Heart left ventricle (tissue), 16 donors: ENCODE data around the gene ARHGAP24. TPM values are rescaled to one million over a fixed set of nuclear protein-coding genes. Genes with fewer than 3 reads are reported as not detected.
"Not testable (repeated sequence)": the region's sequence is repeated elsewhere in the genome, so short reads cannot be mapped to it uniquely, and the experiment has no call there.

Experiments
- ATAC-seq, 4 donors: fragments of 200-7000 bp; cut with Tn5 transposase; one replicate each; pipeline ENCODE4 v1.9.1; 2020 to 2022; ENCODE audit warnings: moderate library complexity in 4 of 4, mild to moderate bottlenecking in 3 of 4, moderate number of reproducible peaks in 1 of 4
- DNase-seq, 5 donors: peaks; one replicate each; pipeline ENCODE4 v3.0.0-alpha.2; 2020
- H3K27ac ChIP-seq, 12 donors: fragments of 200-600 bp; sonication (generic) in 4 of 12; one replicate each; pipeline versions ENCODE4 v1.5.0 to v1.8.0; 2016 to 2022; ENCODE audit warnings: mild to moderate bottlenecking in 2 of 12
- H3K27me3 ChIP-seq, 9 donors: fragments of 200-600 bp; sonication (generic) in 2 of 9; one replicate each; pipeline versions ENCODE4 v1.5.1 to v1.8.0; 2016 to 2022; ENCODE audit warnings: mild to moderate bottlenecking in 3 of 9
- H3K36me3 ChIP-seq, 9 donors: fragments of 200-600 bp; sonication (generic) in 2 of 9; one replicate each; pipeline versions ENCODE4 v1.5.0 to v1.8.0; 2018 to 2022; ENCODE audit warnings: mild to moderate bottlenecking in 2 of 9
- H3K4me1 ChIP-seq, 12 donors: fragments of 200-600 bp; sonication (generic) in 4 of 12; one replicate each; pipeline versions ENCODE4 v1.5.0 to v1.8.0; 2016 to 2022; ENCODE audit warnings: mild to moderate bottlenecking in 3 of 12
- H3K4me3 ChIP-seq, 12 donors: fragments of 200-600 bp; sonication (generic) in 4 of 12; one replicate each; pipeline versions ENCODE4 v1.5.0 to v1.8.0; 2017 to 2022; ENCODE audit warnings: mild to moderate bottlenecking in 9 of 12, moderate library complexity in 4 of 12
- H3K9me3 ChIP-seq, 12 donors: fragments of 200-600 bp; sonication (generic) in 4 of 12; one replicate each; pipeline versions ENCODE4 v1.5.0 to v1.8.0; 2016 to 2022; ENCODE audit warnings: mild to moderate bottlenecking in 1 of 12
- POLR2A ChIP-seq, 2 donors: fragments of 450-650 bp; IDR thresholded peaks; one replicate each; pipeline ENCODE4 v1.6.1; 2017; ENCODE audit warnings: antibody characterized with exemption in 2 of 2, mild to moderate bottlenecking in 2 of 2, moderate library complexity in 2 of 2
- WGBS, 4 donors: extraction: QIAGEN DNeasy Blood & Tissue Kit in 2 of 4; methylation state at CpG; one replicate each; pipeline versions ENCODE4 v1.1.5 to v1.1.7; 2013 to 2018; 5-methylcytosine and 5-hydroxymethylcytosine counted together
- intact Hi-C, 10 donors: fragments of 100-400 bp; cut with DNase I; formaldehyde crosslinking; loops; one replicate each; pipeline versions ENCODE4 v1.11.1 to v1.14.2; 2022
- polyA plus RNA-seq, 2 donors: library from polyadenylated mRNA; stranded (reverse); fragments of 200-250 nt; gene quantifications; one replicate each; pipeline ENCODE4 v1.2.3, GENCODE V29; 2013
- total RNA-seq, 9 donors: library from RNA; depleted of rRNA in 2 of 9; stranded (reverse); fragments of >200 nt in 2 of 9; fragmentation: NEBNext Ultra II Directional in 3 of 9; extraction: Animal tissue kit (Norgen Biotek cat#: 25700) in 3 of 9; gene quantifications; one replicate each; pipeline versions ENCODE4 v1.1.0 to v1.2.4, GENCODE V29; 2016 to 2023
- TF ChIP-seq, protein P1 (sequence below), 12 donors: fragments of 200-600 bp; sonication (generic) in 4 of 12; IDR thresholded peaks; one replicate each; pipeline versions ENCODE4 v1.5.0 to v1.8.0; 2018 to 2022; ENCODE audit warnings: antibody characterized with exemption in 12 of 12, mild to moderate bottlenecking in 5 of 12
- donor health status: ischemic (EF 13 %, LVEDD 7.1; RV severe dilation, severe dysfunction).
- donor health status: healthy with polysubstance abuse.
- donor health status: DM: no; HTN: yes; CAD: no.
- donor health status: DM: no; HTN: no; CAD: no.
- donor health status: ischemic (EF 25% LVEDD 6.9; RV normal size, moderate dysfunction).
- donor health status: ischemic (EF 25% LVEDD 5.7; RV mildly dilated, moderate dysfunction).
- donor health status: healthy.
- donor health status: DM: yes; HTN: yes; CAD: no.
- donor health status: ischemic (EF 35%, LVEDD 5.7; RV mildly dilated, moderate dysfunction).
- donor health status: nonischemic (EF 11% LVEDD 7.7; RV severe dilation, severe dysfunction).
- donor health status: DM: yes; HTN: yes; CAD: no.
- donor health status: PGD.
- donor health status: ischemic (EF 29% LVEDD 5.4; RV normal size, mild dysfunction).
- donor health status: nonischemic (EF 23%, LVEDD 6.1; RV moderate dilation, normal function).

Gene ARHGAP24
- total and polyA plus RNA-seq, 11 donors = 4.5 to 36.9 (median 18.9) TPM

DNA sequence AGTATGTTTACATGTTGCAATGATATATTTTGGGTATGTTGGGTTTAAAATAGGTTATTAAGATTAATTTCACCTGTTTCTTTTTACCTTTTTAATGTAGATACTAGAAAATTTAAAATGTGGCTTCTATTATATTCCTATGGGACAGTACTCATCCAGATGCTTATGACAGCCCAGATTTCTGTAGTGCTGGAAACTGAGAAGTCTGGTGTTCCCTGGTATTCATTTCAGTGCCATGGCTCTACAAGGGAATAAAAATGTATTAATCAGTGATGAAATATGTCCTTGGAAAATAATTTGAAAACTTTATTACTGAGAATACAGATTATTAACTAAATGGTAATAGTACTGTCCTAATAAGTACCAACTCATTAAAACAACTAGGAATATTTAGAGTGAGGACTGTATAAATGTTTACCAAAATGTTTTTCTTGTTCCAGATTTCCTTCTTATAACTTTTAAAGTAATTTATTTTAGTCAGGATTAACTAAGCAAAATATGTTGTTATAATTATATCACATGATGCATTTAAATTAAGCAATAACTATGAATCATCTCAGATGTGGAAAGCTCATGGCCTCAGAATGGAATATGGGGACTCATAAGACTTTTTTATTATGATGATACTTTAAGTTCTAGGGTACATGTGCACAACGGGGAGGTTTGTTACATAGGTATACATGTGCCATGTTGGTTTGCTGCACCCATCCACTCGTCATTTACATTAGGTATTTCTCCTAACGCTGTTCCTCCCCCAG, 25.3 kb downstream of the ARHGAP24 start:
- DNase-seq (no peak), ATAC-seq (no peak)
- Histone ChIP-seq H3K4me3 (no peak overlapping the region), H3K4me1 (peaks cover 3 to 45% (median 29%) of the 10 kb centered on the region in 12 donors), H3K9me3 (peaks cover 0 to 6% (median 0%) of the 10 kb centered on the region in 12 donors), H3K27ac (no peak overlapping the region), H3K36me3 (no peaks in the 10 kb centered on the region), H3K27me3 (no peaks in the 10 kb centered on the region)
- no peak for TF ChIP-seq POLR2A (IDR thresholded peaks at IDR 0.05)
- TF ChIP-seq, protein P1, sequence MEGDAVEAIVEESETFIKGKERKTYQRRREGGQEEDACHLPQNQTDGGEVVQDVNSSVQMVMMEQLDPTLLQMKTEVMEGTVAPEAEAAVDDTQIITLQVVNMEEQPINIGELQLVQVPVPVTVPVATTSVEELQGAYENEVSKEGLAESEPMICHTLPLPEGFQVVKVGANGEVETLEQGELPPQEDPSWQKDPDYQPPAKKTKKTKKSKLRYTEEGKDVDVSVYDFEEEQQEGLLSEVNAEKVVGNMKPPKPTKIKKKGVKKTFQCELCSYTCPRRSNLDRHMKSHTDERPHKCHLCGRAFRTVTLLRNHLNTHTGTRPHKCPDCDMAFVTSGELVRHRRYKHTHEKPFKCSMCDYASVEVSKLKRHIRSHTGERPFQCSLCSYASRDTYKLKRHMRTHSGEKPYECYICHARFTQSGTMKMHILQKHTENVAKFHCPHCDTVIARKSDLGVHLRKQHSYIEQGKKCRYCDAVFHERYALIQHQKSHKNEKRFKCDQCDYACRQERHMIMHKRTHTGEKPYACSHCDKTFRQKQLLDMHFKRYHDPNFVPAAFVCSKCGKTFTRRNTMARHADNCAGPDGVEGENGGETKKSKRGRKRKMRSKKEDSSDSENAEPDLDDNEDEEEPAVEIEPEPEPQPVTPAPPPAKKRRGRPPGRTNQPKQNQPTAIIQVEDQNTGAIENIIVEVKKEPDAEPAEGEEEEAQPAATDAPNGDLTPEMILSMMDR (IDR thresholded peaks at IDR 0.05) = no peak
- 91 to 96% (median 93%) methylated on average over 3 of the region's 3 CpGs for WGBS, 4 donors
- intact Hi-C loops = no loop called here

DNA sequence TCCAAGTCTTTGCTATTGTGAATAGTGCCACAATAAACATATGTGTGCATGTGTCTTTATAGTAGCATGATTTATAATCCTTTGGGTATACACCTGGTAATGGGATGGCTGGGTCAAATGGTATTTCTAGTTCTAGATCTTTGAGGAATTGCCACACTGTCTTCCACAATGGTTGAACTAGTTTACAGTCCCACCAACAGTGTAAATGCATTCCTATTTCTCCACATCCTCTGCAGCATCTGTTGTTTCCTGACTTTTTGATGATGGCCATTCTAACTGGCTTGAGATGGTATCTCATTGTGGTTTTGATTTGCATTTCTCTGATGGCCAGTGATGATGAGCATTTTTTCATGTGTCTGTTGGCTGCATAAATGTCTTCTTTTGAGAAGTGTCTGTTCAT, 26.2 kb downstream of the ARHGAP24 start:
- H3K36me3 ChIP-seq, H3K27ac ChIP-seq, H3K9me3 ChIP-seq, H3K27me3 ChIP-seq, H3K4me3 ChIP-seq, DNase-seq, ATAC-seq, intact Hi-C loops: not testable (repeated sequence)
- peaks cover 3 to 43% (median 28%) of the 10 kb centered on the region in 12 donors for H3K4me1 ChIP-seq

DNA sequence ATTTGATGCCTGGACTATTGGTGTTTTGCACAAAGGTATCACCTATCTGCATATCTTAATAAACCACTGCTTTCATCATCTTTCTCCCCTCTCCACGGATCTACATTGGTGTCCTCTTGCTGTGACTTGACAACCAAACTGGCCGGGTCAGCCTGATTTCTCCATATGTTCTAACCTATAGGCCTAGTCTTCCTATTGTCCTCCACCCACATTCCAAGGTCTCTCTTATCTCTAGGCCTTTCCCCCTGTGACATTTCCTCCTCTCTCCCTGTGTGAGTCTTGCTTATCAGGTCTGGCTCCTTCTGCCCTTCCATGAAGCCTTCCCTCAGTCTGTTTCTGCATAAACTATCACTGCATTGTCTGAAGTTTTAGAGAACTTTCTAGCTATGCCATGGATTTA, 33.7 kb downstream of the ARHGAP24 start:
- no peaks in the 10 kb centered on the region for H3K27me3 ChIP-seq
- peaks cover 0 to 6% (median 0%) of the 10 kb centered on the region in 12 donors for H3K9me3 ChIP-seq
- intact Hi-C loops = no loop called here
- DNase-seq = no peak
- H3K4me1 ChIP-seq = peaks cover 0 to 19% (median 7%) of the 10 kb centered on the region in 12 donors
- no peak overlapping the region for H3K27ac ChIP-seq
- no peak overlapping the region for H3K4me3 ChIP-seq
- WGBS, 4 donors = 69 to 74% (median 71%) methylated on average over 2 of the region's 2 CpGs
- H3K36me3 ChIP-seq = no peaks in the 10 kb centered on the region
- TF ChIP-seq POLR2A (IDR thresholded peaks at IDR 0.05) = no peak
- TF ChIP-seq, protein P1 (IDR thresholded peaks at IDR 0.05) = no peak
- ATAC-seq = no peak

DNA sequence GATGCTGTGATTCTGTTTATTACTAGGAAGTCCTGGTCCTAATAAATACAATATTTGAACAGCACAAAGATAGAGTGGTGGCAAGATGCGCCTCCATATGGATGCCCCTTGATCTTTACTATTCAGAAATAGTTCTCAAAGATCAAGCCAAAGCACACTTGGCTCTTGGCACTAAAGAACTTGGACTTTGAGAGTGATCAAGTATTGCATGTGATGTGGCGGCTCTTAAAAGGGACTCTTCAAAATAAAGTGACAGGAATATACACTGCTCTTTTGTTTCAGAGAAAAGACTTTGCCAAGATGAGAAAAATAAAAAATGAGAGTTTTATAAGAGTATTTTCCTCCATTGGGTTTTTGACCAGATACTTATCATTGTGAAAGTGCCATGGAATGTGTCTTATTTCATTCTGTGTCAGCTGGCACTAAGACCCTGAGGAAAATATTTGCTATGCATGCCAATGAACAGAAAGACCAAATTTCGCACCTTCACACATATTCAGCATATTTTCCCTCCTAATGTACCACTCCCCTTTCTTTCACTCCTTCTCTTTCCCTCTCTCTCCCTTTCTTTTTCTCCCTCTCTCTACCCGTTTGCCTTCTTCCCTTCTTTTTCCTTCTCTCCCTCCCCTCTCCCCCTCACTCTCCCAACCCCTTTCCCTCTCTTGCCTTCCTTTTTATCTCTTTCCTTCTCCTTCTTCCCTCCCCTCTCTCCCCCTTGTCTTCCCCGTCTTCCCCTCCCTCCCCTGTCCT, 35.1 kb downstream of the ARHGAP24 start:
- H3K4me3 ChIP-seq = no peak overlapping the region
- DNase-seq = no peak
- no peaks in the 10 kb centered on the region for H3K9me3 ChIP-seq
- no peak for ATAC-seq
- 72 to 79% (median 73%) methylated on average over 5 of the region's 5 CpGs for WGBS, 4 donors
- peaks cover 0 to 29% (median 13%) of the 10 kb centered on the region in 12 donors for H3K4me1 ChIP-seq
- H3K36me3 ChIP-seq = no peaks in the 10 kb centered on the region
- no peak overlapping the region for H3K27ac ChIP-seq
- intact Hi-C loops = no loop called here
- H3K27me3 ChIP-seq = no peaks in the 10 kb centered on the region
- TF ChIP-seq, protein P1 (IDR thresholded peaks at IDR 0.05) = no peak
- no peak for TF ChIP-seq POLR2A (IDR thresholded peaks at IDR 0.05)
